SJSA1 (cell line): ENCODE results near the gene YWHAQ. TPM values are rescaled to one million over a fixed set of nuclear protein-coding genes. Genes with fewer than 3 reads are reported as not detected.

Experiments
- DNase-seq, 2 experiments: peaks; one replicate each; pipeline ENCODE4 v3.0.0-alpha.2; 2015 to 2020; ENCODE audit warnings: low spot score in 2 of 2, low read depth in 1 of 2
- H3K27ac ChIP-seq: fragments of 250-450 bp; sonication (Bioruptor Pico); 2 replicates; pipeline ENCODE4 v1.5.1; 2020; ENCODE audit warnings: mild to moderate bottlenecking, moderate library complexity
- H3K27me3 ChIP-seq: fragments of 250-450 bp; sonication (Bioruptor Pico); replicated peaks from 2 replicates; pipeline ENCODE4 v1.5.1; 2020; ENCODE audit warnings: mild to moderate bottlenecking, moderate library complexity
- H3K36me3 ChIP-seq: fragments of 250-450 bp; sonication (Bioruptor Pico); 2 replicates; pipeline ENCODE4 v1.5.1; 2020; ENCODE audit warnings: mild to moderate bottlenecking
- H3K4me1 ChIP-seq: fragments of 250-450 bp; sonication (Bioruptor Pico); replicated peaks from 2 replicates; pipeline ENCODE4 v1.6.1; 2021; ENCODE audit warnings: mild to moderate bottlenecking
- H3K4me3 ChIP-seq: fragments of 250-450 bp; sonication (Bioruptor Pico); 2 replicates; pipeline ENCODE4 v1.5.1; 2020; ENCODE audit warnings: mild to moderate bottlenecking
- H3K9me3 ChIP-seq: fragments of 250-450 bp; sonication (Bioruptor Pico); replicated peaks from 2 replicates; pipeline ENCODE4 v1.5.1; 2020; ENCODE audit warnings: mild to moderate bottlenecking
- total RNA-seq: library from RNA; depleted of rRNA; stranded (reverse); fragments of >200 nt; shearing (Covaris generic); gene quantifications from 2 replicates; pipeline ENCODE4 v1.2.3, GENCODE V29; 2014

YWHAQ gene
- total RNA-seq, 1 experiment from 2014 or later: 491 TPM

DNA sequence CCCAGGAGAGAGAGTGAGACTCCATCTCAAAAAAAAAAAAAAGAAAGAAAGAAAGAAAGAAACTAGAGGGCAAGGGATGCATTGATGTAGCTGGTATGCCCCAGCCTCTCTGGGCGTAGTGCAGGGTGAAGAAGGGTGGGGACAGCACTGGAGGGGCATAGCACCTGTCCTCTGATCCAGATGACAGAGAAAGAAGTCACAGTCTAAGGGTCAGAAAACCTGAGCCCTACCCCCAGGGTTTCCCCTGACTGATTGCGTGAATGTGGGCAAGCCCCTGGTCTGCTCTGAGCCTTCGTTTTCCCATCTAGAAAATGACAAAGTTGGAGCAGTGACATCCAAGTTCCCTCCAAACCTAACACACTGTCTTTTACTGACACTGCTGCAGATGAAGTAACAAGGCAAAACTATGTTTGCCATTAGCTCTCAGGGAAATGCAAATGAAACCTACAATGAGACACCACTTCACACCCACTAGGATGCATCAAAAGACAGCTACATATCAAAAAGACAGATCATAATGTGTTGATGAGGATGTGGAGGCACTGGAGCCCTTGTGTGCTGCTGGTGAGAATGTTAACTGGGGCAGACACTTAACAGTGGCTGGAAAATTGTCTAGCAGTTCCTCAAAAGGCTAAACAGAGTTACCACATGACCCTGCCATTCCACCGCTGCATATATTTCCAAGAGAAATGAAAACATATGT is 19.5 kb upstream of the YWHAQ start:
- Histone ChIP-seq H3K36me3 (no peaks in the 10 kb centered on the region), H3K27me3 (no peaks in the 10 kb centered on the region)

DNA sequence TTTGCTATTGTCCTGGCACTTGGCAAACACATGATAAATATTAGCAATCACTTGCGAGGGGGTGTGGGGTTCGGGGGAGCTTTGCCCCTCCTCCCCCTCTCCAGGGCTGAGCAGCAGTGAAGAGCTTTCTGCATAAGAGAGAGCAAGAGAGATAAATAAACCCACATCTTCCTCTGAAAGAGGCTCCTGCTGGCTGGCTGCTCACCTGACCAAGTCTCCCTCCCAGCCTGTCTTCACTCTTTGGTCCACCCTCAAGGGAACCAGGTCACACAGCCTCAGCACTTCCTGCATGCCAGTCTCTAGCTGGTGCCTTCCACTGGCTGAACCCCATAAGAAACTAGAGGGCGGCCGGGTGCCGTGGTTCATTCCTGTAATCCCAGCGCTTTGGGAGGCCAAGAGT is 18.5 kb upstream of the YWHAQ start:
- Histone ChIP-seq H3K36me3 (no peaks in the 10 kb centered on the region), H3K27ac (no peak overlapping the region), H3K4me3 (no peak overlapping the region), H3K9me3 (no peaks in the 10 kb centered on the region), H3K27me3 (no peaks in the 10 kb centered on the region), H3K4me1 (peaks cover 9% of the 10 kb centered on the region)
- DNase-seq: no peak

More for the DNA sequence above, 19.5 kb upstream of the YWHAQ start:
- Histone ChIP-seq H3K4me1 (peaks cover 19% of the 10 kb centered on the region), H3K4me3 (no peak overlapping the region), H3K9me3 (no peaks in the 10 kb centered on the region), H3K27ac (no peak overlapping the region)
- no peak for DNase-seq

DNA sequence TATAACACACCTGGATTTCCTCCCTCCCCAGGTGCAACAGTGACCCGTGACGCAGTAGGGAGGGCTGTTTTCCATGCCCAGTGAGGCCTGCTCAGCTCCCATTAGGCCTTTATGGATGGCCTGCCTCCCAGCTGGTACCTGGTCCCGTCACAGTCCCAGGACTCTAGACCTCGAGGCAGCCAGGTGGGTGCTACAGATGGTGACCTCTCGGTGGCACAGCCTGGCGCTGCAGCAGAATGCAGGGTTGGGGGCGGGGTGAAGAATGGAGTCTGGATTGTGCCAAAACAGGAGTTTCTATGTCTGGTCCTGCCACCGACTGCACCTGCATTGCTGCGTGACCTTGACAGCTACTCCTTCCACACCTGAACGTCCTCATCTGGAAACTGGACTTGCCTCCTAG is 18.0 kb upstream of the YWHAQ start:
- H3K9me3 ChIP-seq: no peaks in the 10 kb centered on the region
- peaks cover 5% of the 10 kb centered on the region for H3K4me1 ChIP-seq
- H3K4me3 ChIP-seq: no peak overlapping the region
- no peak for DNase-seq
- no peak overlapping the region for H3K27ac ChIP-seq
- no peaks in the 10 kb centered on the region for H3K27me3 ChIP-seq
- no peaks in the 10 kb centered on the region for H3K36me3 ChIP-seq

DNA sequence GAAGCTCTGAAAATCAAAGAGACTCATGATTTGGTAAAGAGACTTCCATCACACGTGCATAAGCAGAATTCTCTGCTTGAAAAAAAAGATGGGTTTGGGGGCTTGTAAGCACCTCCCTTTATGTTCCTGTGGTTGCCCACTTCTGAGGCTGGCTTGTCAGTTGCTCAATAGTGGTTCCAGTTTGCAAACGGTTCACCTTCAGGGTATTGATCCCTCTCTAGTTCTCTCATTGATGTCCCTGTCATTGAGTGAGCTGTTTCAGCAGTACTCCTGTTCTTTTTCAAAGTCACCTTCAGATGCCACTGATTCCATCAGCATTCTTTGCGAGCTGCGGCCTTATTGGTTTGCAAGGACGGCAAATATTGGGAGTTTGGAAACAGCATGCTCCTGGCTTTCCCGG is 17.1 kb upstream of the YWHAQ start:
- Histone ChIP-seq H3K27me3 (no peaks in the 10 kb centered on the region), H3K4me3 (no peak overlapping the region), H3K27ac (no peak overlapping the region), H3K9me3 (no peaks in the 10 kb centered on the region), H3K36me3 (no peaks in the 10 kb centered on the region), H3K4me1 (peaks cover 5% of the 10 kb centered on the region; the same call in 1 of the 2 replicates)
- no peak for DNase-seq

DNA sequence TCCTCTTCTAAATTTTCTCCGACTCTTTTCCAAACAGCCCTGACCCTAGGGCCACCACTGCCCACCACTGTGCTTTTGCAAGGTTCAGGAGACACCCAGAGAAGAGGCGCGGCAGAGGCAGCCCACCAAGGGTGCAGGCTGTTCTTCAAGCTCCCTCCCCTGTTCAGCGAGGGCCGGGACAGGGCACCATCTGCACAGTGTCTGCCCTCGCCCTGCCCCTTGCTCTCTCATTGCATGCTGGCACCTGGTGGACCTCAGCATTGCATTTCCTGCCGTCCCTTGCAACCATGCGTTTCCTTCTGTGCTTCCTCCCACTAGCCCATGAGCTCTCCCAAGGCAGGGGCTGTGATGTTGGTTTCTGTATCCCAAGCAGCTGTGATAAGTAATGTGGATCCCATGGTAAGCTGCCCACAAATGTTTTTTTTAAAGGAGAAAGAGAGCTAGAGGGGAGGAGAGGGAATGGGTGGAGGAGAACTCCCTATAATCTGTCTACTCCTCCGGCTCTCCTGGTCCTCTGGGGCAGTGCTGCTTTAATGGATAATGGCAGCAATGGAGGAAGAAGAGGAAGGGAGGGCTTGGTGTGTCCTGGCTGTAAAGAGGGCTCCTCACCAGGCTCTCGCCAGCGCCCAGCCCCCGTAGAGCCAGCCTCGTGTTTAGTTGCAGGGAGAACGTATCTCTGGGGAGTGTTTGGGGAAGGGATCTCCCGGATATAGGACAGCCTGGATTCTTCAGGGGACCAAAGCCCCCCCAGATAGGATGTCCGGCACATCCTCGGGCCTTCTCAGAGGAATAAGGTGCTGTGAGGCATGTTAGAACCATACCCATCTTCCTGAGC is 15.6 kb upstream of the YWHAQ start:
- DNase-seq: no peak
- no peak overlapping the region for H3K4me3 ChIP-seq
- peaks cover 5% of the 10 kb centered on the region; the same call in 1 of the 2 replicates for H3K4me1 ChIP-seq
- H3K27ac ChIP-seq: no peak overlapping the region
- H3K27me3 ChIP-seq: no peaks in the 10 kb centered on the region
- H3K36me3 ChIP-seq: no peaks in the 10 kb centered on the region
- no peaks in the 10 kb centered on the region for H3K9me3 ChIP-seq

DNA sequence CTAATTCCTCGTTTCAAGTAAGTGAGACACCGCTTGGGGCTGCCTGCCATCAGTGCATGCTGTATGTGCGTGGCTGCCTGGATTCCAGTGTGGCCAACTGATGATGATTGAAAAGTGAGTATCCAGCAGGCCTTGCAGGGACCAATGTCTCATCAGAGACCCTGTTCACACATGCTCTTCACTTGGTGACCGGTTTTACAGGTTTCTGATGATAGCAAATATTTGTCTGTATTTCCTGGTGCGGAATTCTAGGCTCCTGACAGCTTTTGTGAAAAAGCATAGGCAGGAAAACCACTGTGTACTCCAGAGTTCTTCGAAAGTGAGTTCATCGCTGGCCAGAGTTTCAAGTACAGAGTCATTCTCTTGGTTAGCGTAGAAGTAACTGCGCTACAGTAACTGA is 13.8 kb upstream of the YWHAQ start:
- H3K9me3 ChIP-seq: no peaks in the 10 kb centered on the region
- H3K27me3 ChIP-seq: no peaks in the 10 kb centered on the region
- H3K36me3 ChIP-seq: no peaks in the 10 kb centered on the region
- H3K4me3 ChIP-seq: no peak overlapping the region
- H3K4me1 ChIP-seq: peaks cover 2% of the 10 kb centered on the region
- H3K27ac ChIP-seq: no peak overlapping the region
- no peak for DNase-seq

DNA sequence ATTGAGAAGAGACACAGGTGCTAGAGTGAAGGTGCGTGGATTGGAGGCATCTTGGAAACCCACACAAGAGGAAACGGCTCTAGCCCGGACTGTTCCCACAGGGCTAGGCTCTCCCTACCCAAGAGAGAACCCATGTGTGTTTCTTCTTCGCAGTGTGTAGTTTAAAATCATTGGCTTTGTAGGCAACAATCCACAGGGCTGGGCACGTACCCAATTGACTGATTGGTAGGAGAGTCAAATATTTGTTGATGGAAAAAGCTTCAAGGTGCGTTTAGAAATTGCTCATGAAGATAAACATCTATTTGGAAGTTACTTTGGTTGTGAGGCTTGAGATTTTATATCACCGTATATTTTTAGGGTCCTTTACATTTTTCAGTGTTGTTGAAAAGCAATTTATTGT is 13.2 kb upstream of the YWHAQ start:
- Histone ChIP-seq H3K9me3 (no peaks in the 10 kb centered on the region), H3K4me3 (no peak overlapping the region), H3K36me3 (no peaks in the 10 kb centered on the region), H3K4me1 (peaks cover 8% of the 10 kb centered on the region), H3K27me3 (no peaks in the 10 kb centered on the region), H3K27ac (no peak overlapping the region)
- no peak for DNase-seq

DNA sequence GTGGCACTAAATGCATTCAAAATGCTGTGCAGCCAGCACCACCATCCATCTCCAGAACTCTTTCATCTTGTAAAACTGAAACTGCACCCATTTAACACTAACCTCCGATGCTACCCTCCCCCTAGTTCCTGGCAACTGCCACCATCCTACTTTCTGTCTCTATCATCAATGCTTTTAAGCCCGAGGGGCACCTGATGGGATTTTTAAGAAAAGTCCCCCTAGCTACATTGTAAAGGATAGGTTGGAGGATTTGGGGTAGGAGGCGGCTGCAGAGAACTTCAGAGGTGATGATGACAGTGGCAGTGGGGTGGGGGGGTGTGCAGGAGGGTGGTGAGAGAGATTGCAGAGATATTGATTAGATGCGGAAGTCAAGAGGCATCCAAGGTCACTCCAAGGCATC is 10.8 kb upstream of the YWHAQ start:
- Histone ChIP-seq H3K36me3 (no peaks in the 10 kb centered on the region), H3K27me3 (no peaks in the 10 kb centered on the region)

DNA sequence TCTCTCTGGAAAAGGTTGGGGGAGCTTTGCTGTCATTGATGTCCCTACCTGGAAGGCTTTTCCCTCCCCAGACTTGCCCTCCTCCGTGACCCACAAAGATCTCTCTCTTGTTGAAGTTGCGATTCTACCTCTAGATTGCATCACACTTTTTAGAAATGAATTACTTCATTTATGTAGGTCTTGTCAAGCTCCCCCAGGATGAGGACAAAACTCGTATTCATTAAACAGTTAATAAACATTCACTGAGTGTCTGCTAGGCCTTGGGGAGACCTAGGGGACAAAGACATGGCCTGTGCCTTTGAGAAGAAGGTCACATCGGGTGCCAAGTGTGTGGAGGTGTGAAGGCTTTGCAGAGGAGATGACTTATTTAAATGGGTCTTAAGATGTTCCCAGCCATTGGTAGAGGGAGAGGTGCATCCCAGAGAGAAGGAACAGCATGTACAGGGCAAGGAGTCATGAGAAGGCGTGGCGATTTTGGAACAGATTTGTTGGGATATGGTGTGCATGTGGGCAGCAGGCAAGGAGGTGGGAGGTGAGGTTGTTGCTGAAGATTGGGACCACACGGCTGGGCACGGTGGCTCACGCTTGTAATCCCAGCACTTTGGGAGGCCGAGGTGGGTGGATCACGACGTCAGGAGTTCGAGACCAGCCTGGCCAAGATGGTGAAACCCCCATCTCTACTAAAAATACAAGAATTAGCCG is 9.8 kb upstream of the YWHAQ start:
- H3K27ac ChIP-seq: no peak overlapping the region

More for the DNA sequence above, 10.8 kb upstream of the YWHAQ start:
- DNase-seq: no peak
- Histone ChIP-seq H3K4me3 (no peak overlapping the region), H3K9me3 (no peaks in the 10 kb centered on the region), H3K4me1 (peaks cover 31% of the 10 kb centered on the region), H3K27ac (no peak overlapping the region)

DNA sequence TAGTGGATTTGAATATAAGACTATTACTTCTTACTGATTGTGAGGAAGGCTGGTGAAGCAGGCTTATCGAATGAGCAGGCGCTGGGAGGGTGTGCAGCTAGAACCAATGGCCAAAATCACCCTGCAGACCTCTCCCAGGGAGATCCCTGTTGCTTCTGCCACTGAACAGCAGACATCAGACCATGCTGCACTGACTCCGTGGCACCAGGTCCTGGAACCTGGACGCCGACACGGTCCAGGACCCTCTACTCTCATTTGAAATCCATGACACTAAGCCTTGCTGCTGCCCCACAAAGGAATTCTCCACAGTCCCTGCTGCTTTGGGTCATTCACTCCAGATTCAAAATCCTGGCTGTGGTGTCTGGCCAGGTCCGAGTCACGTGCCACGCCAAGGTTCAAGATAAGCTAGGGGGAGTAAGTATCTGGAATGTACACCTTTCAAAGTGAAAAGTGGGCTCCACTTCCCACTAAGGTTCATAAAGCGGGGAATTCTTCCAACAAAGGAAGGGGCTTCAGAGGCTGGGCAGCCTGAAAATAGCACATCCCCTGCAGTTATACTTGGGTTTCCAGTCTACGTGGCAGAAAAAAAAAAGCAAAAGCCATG is 9.0 kb upstream of the YWHAQ start:
- H3K27me3 ChIP-seq: no peaks in the 10 kb centered on the region
- no peaks in the 10 kb centered on the region for H3K36me3 ChIP-seq
- no peaks in the 10 kb centered on the region for H3K9me3 ChIP-seq
- no peak for DNase-seq
- H3K4me3 ChIP-seq: no peak overlapping the region
- no peak overlapping the region for H3K27ac ChIP-seq
- H3K4me1 ChIP-seq: peaks cover 33% of the 10 kb centered on the region

More for the DNA sequence above, 9.8 kb upstream of the YWHAQ start:
- DNase-seq: no peak
- H3K27me3 ChIP-seq: no peaks in the 10 kb centered on the region
- peaks cover 33% of the 10 kb centered on the region for H3K4me1 ChIP-seq
- H3K36me3 ChIP-seq: no peaks in the 10 kb centered on the region
- H3K9me3 ChIP-seq: no peaks in the 10 kb centered on the region
- H3K4me3 ChIP-seq: no peak overlapping the region

DNA sequence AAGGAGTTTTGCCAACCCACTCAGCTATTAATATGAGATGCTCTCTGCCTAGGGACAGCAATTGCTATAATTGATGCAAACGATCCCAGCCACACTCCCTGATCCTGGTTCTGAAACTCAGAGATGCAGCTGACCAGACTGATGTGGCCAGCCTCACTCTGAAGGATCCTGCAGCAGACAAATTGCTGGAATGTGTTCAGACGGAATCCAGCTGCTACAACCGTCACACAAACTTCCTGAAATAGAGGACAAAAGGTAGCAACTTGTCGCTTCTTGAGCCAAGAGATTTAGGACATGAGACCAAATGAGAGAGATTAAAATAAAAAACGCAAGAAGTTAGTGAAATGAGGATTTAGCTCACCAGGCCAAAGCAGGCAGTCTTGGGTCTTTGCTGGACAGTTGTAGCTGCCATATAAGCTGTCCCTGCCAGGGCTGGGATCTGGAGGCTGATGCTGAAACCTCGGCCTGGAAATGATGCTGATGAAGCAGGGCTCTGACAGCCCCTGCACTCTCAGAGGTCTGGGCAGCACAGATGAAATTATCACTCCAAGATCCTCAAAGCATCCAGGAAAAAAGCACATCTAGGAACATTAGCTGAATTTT is 8.3 kb upstream of the YWHAQ start:
- H3K27ac ChIP-seq: 0 out of 2 replicates have a peak overlapping the region, but pooled peaks have one; percentile 14
- no peaks in the 10 kb centered on the region for H3K9me3 ChIP-seq
- H3K36me3 ChIP-seq: no peaks in the 10 kb centered on the region
- peaks cover 33% of the 10 kb centered on the region for H3K4me1 ChIP-seq
- DNase-seq: no peak
- no peaks in the 10 kb centered on the region for H3K27me3 ChIP-seq
- no peak overlapping the region for H3K4me3 ChIP-seq

DNA sequence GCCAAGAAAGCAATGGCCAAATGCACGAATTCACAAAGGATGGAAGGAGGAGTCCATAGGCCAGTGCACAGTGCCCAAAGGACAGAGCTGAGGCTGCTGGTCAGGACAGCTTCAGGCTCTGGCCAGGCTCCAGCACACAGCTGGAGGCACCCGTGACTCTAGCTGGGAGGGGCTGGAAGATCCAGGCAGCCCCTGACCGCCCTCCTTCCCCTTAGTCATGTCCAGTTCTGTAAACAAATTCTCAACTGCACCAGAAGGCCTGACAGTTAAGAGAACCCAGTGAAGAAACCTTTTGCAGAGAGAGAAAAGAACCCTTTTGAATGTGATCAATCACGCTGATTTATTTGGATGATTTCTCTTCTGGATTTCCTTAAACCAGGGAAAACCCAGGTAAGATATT is 7.7 kb upstream of the YWHAQ start:
- peak; percentile 83 to 93 for DNase-seq
- 0 out of 2 replicates have a peak overlapping the region, but pooled peaks have one; percentile 14 for H3K27ac ChIP-seq
- no peaks in the 10 kb centered on the region for H3K36me3 ChIP-seq
- no peak overlapping the region for H3K4me3 ChIP-seq
- no peaks in the 10 kb centered on the region for H3K27me3 ChIP-seq
- H3K4me1 ChIP-seq: peaks cover 33% of the 10 kb centered on the region
- no peaks in the 10 kb centered on the region for H3K9me3 ChIP-seq

DNA sequence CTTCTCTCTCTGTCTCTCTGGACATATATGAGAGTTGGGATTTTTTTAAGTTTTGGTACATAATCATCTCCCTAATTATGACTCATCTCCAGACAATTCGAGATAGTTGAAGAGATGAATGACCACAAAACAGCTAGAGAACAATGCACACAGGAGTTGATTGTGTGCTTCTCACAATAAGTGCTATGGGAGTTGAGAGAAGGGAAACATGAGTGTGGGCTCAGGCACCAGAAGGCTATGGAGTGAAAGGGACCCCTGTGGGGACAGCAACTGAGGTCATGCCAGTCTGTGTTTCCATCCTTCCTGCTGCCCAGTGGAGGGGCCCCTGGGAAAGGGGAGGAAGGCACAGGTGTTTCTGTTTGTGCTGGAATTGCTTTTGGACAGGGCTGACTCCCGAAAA is 6.5 kb upstream of the YWHAQ start:
- Histone ChIP-seq H3K27ac (no peak overlapping the region), H3K4me3 (no peak overlapping the region), H3K27me3 (no peaks in the 10 kb centered on the region), H3K36me3 (no peaks in the 10 kb centered on the region), H3K4me1 (peaks cover 38% of the 10 kb centered on the region), H3K9me3 (no peaks in the 10 kb centered on the region)
- peak in 1 of 2 experiments; percentile 76 for DNase-seq
